HL-60 (cell line): ENCODE measurements around the gene PRKCSH.

ENCODE experiments used
- DNase-seq, 2 experiments: peaks; one replicate each; pipeline ENCODE4 v3.0.0-alpha.2; 2010 to 2020; ENCODE audit warnings: low read depth in 1 of 2, low spot score in 1 of 2
- H3K27ac ChIP-seq: fragments of 250-450 bp; sonication (Bioruptor Pico); replicated peaks from 2 replicates; pipeline ENCODE4 v1.5.1; 2020; ENCODE audit warnings: mild to moderate bottlenecking, moderate library complexity
- H3K27me3 ChIP-seq: fragments of 250-450 bp; sonication (Bioruptor Pico); 2 replicates; pipeline ENCODE4 v1.5.1; 2021; ENCODE audit warnings: mild to moderate bottlenecking, moderate library complexity; ENCODE audit not compliant: insufficient read depth, poor library complexity, severe bottlenecking
- H3K4me3 ChIP-seq: replicated peaks from 2 replicates; pipeline ENCODE4 v1.5.1; 2011; ENCODE audit warnings: mild to moderate bottlenecking, control low read depth, low read length; ENCODE audit not compliant: insufficient read depth
- GABPA ChIP-seq: IDR thresholded peaks from 2 replicates; pipeline ENCODE4 v1.6.1; 2012; ENCODE audit warnings: low read depth
- POLR2AphosphoS5 ChIP-seq: IDR thresholded peaks from 2 replicates; pipeline ENCODE4 v1.6.1; 2012; ENCODE audit warnings: low read depth
- SPI1 ChIP-seq: IDR thresholded peaks from 2 replicates; pipeline ENCODE4 v1.6.1; 2012; ENCODE audit warnings: low read depth, mild to moderate bottlenecking, borderline replicate concordance
- TF ChIP-seq, protein P1 (sequence below): IDR thresholded peaks from one replicate; pipeline ENCODE4 v1.5.1; 2011; ENCODE audit warnings: low read length, control low read depth, inconsistent platforms; ENCODE audit not compliant: insufficient read depth
- TF ChIP-seq, protein P2 (sequence below): IDR thresholded peaks from 2 replicates; pipeline ENCODE4 v1.6.1; 2012; ENCODE audit warnings: low read depth; ENCODE audit not compliant: insufficient replicate concordance

The PRKCSH gene

DNA sequence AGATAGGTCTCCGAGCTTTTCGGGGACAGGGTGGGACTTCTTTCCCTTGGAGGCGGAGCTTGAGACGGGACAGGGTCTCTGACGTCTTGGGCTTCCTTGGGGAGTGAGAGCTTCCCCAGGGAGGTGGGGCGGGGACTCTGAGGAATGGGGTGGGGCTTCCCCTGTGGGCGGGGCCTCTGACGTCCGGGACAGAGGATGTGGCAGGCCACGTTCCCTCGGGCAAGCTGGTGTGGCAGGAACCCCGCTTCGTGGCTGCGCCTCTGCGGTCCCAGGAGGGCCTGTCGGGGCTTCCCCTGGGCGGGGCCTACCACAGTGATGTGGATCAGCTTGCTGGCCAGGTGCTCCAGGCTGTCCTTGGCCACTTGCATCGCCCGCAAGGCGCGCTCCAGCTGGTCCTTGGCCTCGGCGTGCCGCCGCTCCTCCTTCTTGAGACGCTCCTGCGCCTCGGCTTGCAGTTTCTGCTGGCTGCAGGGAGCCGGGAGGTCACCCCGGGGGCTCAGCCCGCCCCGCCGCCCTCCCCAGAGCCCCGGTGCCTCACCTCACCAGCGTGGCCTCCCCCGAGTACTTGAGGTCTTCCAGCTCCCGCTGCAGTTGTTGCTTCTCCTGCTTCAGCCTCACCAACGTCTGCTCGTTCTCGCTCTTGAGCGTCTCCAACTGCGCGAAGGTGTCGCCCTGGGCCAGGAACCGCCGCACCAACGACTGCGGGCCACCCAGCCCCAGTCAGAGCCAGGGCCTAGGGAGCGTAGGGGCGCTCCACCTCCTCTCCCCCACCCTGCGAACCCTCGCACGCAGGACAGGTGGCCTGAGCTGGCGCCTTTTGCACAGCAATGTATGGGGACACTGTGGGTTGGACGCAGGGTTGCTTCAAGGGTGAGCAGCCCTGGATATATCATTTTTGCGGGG, 13.0 kb upstream of the PRKCSH start:
- DNase-seq: peak; percentile 29 to 69
- H3K27me3 ChIP-seq: peaks cover 58% of the 10 kb centered on the region
- TF ChIP-seq, protein P1, sequence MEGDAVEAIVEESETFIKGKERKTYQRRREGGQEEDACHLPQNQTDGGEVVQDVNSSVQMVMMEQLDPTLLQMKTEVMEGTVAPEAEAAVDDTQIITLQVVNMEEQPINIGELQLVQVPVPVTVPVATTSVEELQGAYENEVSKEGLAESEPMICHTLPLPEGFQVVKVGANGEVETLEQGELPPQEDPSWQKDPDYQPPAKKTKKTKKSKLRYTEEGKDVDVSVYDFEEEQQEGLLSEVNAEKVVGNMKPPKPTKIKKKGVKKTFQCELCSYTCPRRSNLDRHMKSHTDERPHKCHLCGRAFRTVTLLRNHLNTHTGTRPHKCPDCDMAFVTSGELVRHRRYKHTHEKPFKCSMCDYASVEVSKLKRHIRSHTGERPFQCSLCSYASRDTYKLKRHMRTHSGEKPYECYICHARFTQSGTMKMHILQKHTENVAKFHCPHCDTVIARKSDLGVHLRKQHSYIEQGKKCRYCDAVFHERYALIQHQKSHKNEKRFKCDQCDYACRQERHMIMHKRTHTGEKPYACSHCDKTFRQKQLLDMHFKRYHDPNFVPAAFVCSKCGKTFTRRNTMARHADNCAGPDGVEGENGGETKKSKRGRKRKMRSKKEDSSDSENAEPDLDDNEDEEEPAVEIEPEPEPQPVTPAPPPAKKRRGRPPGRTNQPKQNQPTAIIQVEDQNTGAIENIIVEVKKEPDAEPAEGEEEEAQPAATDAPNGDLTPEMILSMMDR: no peak
- TF ChIP-seq, protein P2, sequence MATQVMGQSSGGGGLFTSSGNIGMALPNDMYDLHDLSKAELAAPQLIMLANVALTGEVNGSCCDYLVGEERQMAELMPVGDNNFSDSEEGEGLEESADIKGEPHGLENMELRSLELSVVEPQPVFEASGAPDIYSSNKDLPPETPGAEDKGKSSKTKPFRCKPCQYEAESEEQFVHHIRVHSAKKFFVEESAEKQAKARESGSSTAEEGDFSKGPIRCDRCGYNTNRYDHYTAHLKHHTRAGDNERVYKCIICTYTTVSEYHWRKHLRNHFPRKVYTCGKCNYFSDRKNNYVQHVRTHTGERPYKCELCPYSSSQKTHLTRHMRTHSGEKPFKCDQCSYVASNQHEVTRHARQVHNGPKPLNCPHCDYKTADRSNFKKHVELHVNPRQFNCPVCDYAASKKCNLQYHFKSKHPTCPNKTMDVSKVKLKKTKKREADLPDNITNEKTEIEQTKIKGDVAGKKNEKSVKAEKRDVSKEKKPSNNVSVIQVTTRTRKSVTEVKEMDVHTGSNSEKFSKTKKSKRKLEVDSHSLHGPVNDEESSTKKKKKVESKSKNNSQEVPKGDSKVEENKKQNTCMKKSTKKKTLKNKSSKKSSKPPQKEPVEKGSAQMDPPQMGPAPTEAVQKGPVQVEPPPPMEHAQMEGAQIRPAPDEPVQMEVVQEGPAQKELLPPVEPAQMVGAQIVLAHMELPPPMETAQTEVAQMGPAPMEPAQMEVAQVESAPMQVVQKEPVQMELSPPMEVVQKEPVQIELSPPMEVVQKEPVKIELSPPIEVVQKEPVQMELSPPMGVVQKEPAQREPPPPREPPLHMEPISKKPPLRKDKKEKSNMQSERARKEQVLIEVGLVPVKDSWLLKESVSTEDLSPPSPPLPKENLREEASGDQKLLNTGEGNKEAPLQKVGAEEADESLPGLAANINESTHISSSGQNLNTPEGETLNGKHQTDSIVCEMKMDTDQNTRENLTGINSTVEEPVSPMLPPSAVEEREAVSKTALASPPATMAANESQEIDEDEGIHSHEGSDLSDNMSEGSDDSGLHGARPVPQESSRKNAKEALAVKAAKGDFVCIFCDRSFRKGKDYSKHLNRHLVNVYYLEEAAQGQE: no peak
- TF ChIP-seq POLR2AphosphoS5: no peak
- no peak for TF ChIP-seq SPI1
- no peak for TF ChIP-seq GABPA
- no peak overlapping the region; the same call in 1 of the 2 replicates for H3K4me3 ChIP-seq
- no peak overlapping the region for H3K27ac ChIP-seq

DNA sequence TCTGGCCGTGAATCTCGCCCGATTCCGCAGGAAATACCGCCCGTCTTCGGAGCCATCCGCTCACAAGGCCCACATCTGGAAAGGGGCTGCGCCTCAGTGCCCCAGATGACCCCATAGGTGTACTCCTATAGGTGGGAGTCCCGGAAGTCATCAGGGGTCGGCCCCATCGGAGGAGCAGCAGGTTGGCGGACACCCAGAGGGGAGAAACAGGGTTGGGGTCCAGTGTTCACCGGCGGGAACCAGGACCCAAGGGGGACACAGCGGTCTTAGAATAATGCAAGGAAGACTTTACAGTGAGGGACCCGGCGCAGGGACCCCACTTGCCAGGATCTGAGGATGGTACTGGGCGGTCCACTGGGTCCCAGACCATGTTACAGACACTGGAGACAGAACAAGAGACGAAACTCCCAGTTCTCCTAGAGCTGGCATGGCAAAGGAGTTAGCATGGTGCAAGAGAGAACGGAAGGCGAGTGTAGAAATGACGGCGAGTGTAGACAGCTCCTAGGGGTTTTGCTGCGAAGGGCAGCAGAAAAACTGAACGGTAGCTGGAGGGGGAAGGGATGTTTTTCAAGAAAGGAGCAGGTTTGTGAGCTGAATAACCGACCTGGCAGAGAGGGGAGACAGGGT, 12.2 kb upstream of the PRKCSH start:
- no peak for DNase-seq
- Histone ChIP-seq H3K27ac (no peak overlapping the region), H3K27me3 (peaks cover 53% of the 10 kb centered on the region), H3K4me3 (no peak overlapping the region)
- no peak for TF ChIP-seq SPI1
- TF ChIP-seq, protein P1: no peak
- TF ChIP-seq POLR2AphosphoS5: no peak
- no peak for TF ChIP-seq GABPA
- TF ChIP-seq, protein P2: no peak

DNA sequence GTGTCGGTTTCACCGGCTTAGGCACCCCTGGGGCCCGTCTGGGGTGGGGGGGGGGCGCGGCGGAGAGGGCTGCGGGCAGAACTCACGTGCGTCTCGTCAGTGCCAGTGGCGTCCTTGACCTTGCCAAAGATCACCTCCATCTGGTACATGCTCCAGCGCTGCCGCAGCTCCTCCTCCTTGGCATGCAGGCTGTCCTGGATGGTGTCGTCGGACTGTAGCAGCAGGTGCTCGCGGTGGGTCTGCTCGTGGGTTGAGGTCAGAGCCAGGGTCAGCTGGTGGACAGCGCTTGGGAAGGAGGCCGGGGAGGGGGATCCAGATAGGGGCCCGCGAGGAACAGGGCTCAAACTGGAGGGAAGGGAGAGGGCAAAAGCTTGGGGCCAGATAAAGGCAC, 11.6 kb upstream of the PRKCSH start:
- H3K27ac ChIP-seq: no peak overlapping the region
- DNase-seq: no peak
- H3K4me3 ChIP-seq: no peak overlapping the region
- TF ChIP-seq POLR2AphosphoS5: no peak
- TF ChIP-seq, protein P2: no peak
- no peak for TF ChIP-seq SPI1
- TF ChIP-seq, protein P1: no peak
- TF ChIP-seq GABPA: no peak
- H3K27me3 ChIP-seq: peaks cover 48% of the 10 kb centered on the region
